Measurements from ENCODE around the gene SEMA6D.

GRCh38 chr15:47741907-47742306 is 24.6 kb downstream of the SEMA6D start:
- no peak for TF ChIP-seq CTCF (optimal IDR thresholded peaks at IDR 0.05 in 1 of 3, IDR thresholded peaks at IDR 0.05 in 1 of 3, conservative IDR thresholded peaks at IDR 0.05 in 1 of 3; ENCODE audit: extremely low read depth in 1 of 3, insufficient read depth in 2 of 3, low read length in 3 of 3)
- TF ChIP-seq EZH2 (IDR thresholded peaks at IDR 0.05; ENCODE audit: low read length) = no peak
